HG03103 (cell line): ENCODE data around the gene PHLDA2.
"Not testable (repeated sequence)": the region's sequence is repeated elsewhere in the genome, so short reads cannot be mapped to it uniquely, and the experiment has no call there.

Experiments
- ATAC-seq: cut with Tn5 transposase; IDR thresholded peaks from one replicate; pipeline ENCODE4 v1.9.1; 2021; ENCODE audit warnings: low read depth; ENCODE audit not compliant: unreplicated experiment

The PHLDA2 gene

GRCh38 chr11:2945757-2946287 is 16.6 kb upstream of the PHLDA2 start:
- no peak for ATAC-seq

- ATAC-seq: no peak
Observed at GRCh38 chr11:2945031-2945756, 16.0 kb upstream of the PHLDA2 start.

- no peak for ATAC-seq
Observed at GRCh38 chr11:2944530-2944929, 15.3 kb upstream of the PHLDA2 start.

- ATAC-seq: no peak
Observed at GRCh38 chr11:2943711-2944118, 14.5 kb upstream of the PHLDA2 start.

GRCh38 chr11:2942872-2943710 is 13.9 kb upstream of the PHLDA2 start:
- no peak for ATAC-seq

GRCh38 chr11:2942447-2942846 is 13.2 kb upstream of the PHLDA2 start:
- ATAC-seq: no peak

GRCh38 chr11:2940921-2941821 is 12.0 kb upstream of the PHLDA2 start:
- ATAC-seq: no peak

GRCh38 chr11:2940147-2940920 is 11.1 kb upstream of the PHLDA2 start:
- no peak for ATAC-seq

- not testable (repeated sequence) for ATAC-seq
Observed at GRCh38 chr11:2938458-2939418, 9.5 kb upstream of the PHLDA2 start.

- not testable (repeated sequence) for ATAC-seq
Observed at GRCh38 chr11:2937641-2938457, 8.6 kb upstream of the PHLDA2 start.

GRCh38 chr11:2934611-2935239 is 5.5 kb upstream of the PHLDA2 start:
- ATAC-seq: no peak

- ATAC-seq: no peak
Observed at GRCh38 chr11:2934021-2934550, 4.9 kb upstream of the PHLDA2 start.

GRCh38 chr11:2933375-2934020 is 4.3 kb upstream of the PHLDA2 start:
- no peak for ATAC-seq

- no peak for ATAC-seq
Observed at GRCh38 chr11:2932850-2933251, 3.6 kb upstream of the PHLDA2 start.

GRCh38 chr11:2931771-2932738 is 2.8 kb upstream of the PHLDA2 start:
- ATAC-seq: no peak

GRCh38 chr11:2931420-2931746 is 2.2 kb upstream of the PHLDA2 start:
- no peak for ATAC-seq
